ENCODE data around the gene RGS13.

Gene RGS13

GRCh38 chr1:192689459-192689858, 53.5 kb downstream of the RGS13 start:
- Mint-ChIP-seq H3K27ac (no peak overlapping the region), H3K4me1 (ENCODE audit: low read depth) (no peaks in the 10 kb centered on the region), H3K9me3 (ENCODE audit: low read depth) (no peaks in the 10 kb centered on the region), H3K36me3 (no peaks in the 10 kb centered on the region), H3K4me3 (no peak overlapping the region), H3K27me3 (peaks cover 6% of the 10 kb centered on the region)

- Mint-ChIP-seq H3K9me3 (ENCODE audit: low read depth) (no peaks in the 10 kb centered on the region), H3K36me3 (no peaks in the 10 kb centered on the region), H3K27ac (no peak overlapping the region), H3K4me3 (no peak overlapping the region), H3K4me1 (ENCODE audit: low read depth) (no peaks in the 10 kb centered on the region), H3K27me3 (peaks cover 6% of the 10 kb centered on the region)
These were observed 55.1 kb downstream of the RGS13 start for GRCh38 chr1:192691041-192691440.

GRCh38 chr1:192696082-192696481, 60.1 kb downstream of the RGS13 start:
- Mint-ChIP-seq H3K27ac (no peak overlapping the region), H3K36me3 (no peaks in the 10 kb centered on the region), H3K9me3 (ENCODE audit: low read depth) (no peaks in the 10 kb centered on the region), H3K4me3 (no peak overlapping the region), H3K27me3 (peaks cover 7% of the 10 kb centered on the region), H3K4me1 (ENCODE audit: low read depth) (no peaks in the 10 kb centered on the region)

GRCh38 chr1:192697771-192698170, 61.8 kb downstream of the RGS13 start:
- Mint-ChIP-seq H3K27ac (no peak overlapping the region), H3K4me1 (ENCODE audit: low read depth) (peaks cover 3% of the 10 kb centered on the region), H3K27me3 (peaks cover 6% of the 10 kb centered on the region), H3K9me3 (ENCODE audit: low read depth) (no peaks in the 10 kb centered on the region), H3K4me3 (no peak overlapping the region), H3K36me3 (no peaks in the 10 kb centered on the region)

- no peak overlapping the region for H3K4me3 Mint-ChIP-seq
- H3K27ac Mint-ChIP-seq: no peak overlapping the region
- H3K36me3 Mint-ChIP-seq: no peaks in the 10 kb centered on the region
- no peaks in the 10 kb centered on the region for H3K9me3 Mint-ChIP-seq (ENCODE audit: low read depth)
- H3K4me1 Mint-ChIP-seq (ENCODE audit: low read depth): peaks cover 7% of the 10 kb centered on the region
- peaks cover 8% of the 10 kb centered on the region for H3K27me3 Mint-ChIP-seq
These were observed 62.8 kb downstream of the RGS13 start for GRCh38 chr1:192698731-192699130.

GRCh38 chr1:192700834-192701271, 64.9 kb downstream of the RGS13 start:
- Mint-ChIP-seq H3K4me1 (ENCODE audit: low read depth) (peaks cover 9% of the 10 kb centered on the region), H3K27me3 (peaks cover 8% of the 10 kb centered on the region), H3K4me3 (no peak overlapping the region), H3K27ac (no peak overlapping the region), H3K36me3 (no peaks in the 10 kb centered on the region), H3K9me3 (ENCODE audit: low read depth) (no peaks in the 10 kb centered on the region)

GRCh38 chr1:192702212-192702902, 66.4 kb downstream of the RGS13 start:
- H3K4me1 Mint-ChIP-seq (ENCODE audit: low read depth): peaks cover 9% of the 10 kb centered on the region
- H3K27me3 Mint-ChIP-seq: peaks cover 8% of the 10 kb centered on the region
- H3K27ac Mint-ChIP-seq: no peak overlapping the region
- H3K36me3 Mint-ChIP-seq: no peaks in the 10 kb centered on the region
- H3K9me3 Mint-ChIP-seq (ENCODE audit: low read depth): no peaks in the 10 kb centered on the region
- no peak overlapping the region for H3K4me3 Mint-ChIP-seq

- Mint-ChIP-seq H3K27ac (no peak overlapping the region), H3K4me3 (no peak overlapping the region), H3K9me3 (ENCODE audit: low read depth) (no peaks in the 10 kb centered on the region), H3K4me1 (ENCODE audit: low read depth) (peaks cover 9% of the 10 kb centered on the region), H3K27me3 (peaks cover 5% of the 10 kb centered on the region), H3K36me3 (no peaks in the 10 kb centered on the region)
These were observed 67.6 kb downstream of the RGS13 start for GRCh38 chr1:192703283-192704206.

- no peak overlapping the region for H3K27ac Mint-ChIP-seq
- H3K27me3 Mint-ChIP-seq: peaks cover 5% of the 10 kb centered on the region
- H3K4me3 Mint-ChIP-seq: no peak overlapping the region
- peaks cover 9% of the 10 kb centered on the region for H3K4me1 Mint-ChIP-seq (ENCODE audit: low read depth)
- H3K36me3 Mint-ChIP-seq: no peaks in the 10 kb centered on the region
- H3K9me3 Mint-ChIP-seq (ENCODE audit: low read depth): no peaks in the 10 kb centered on the region
These were observed 69.6 kb downstream of the RGS13 start for GRCh38 chr1:192705510-192705909.

- no peak overlapping the region for H3K27ac Mint-ChIP-seq
- H3K9me3 Mint-ChIP-seq (ENCODE audit: low read depth): no peaks in the 10 kb centered on the region
- H3K4me1 Mint-ChIP-seq (ENCODE audit: low read depth): peaks cover 9% of the 10 kb centered on the region
- H3K36me3 Mint-ChIP-seq: no peaks in the 10 kb centered on the region
- H3K4me3 Mint-ChIP-seq: no peak overlapping the region
- peaks cover 6% of the 10 kb centered on the region for H3K27me3 Mint-ChIP-seq
These were observed 71.0 kb downstream of the RGS13 start for GRCh38 chr1:192706936-192707335.

GRCh38 chr1:192707978-192708547, 72.1 kb downstream of the RGS13 start:
- no peaks in the 10 kb centered on the region for H3K9me3 Mint-ChIP-seq (ENCODE audit: low read depth)
- no peak overlapping the region for H3K4me3 Mint-ChIP-seq
- H3K36me3 Mint-ChIP-seq: no peaks in the 10 kb centered on the region
- peaks cover 6% of the 10 kb centered on the region for H3K27me3 Mint-ChIP-seq
- H3K27ac Mint-ChIP-seq: no peak overlapping the region
- peaks cover 6% of the 10 kb centered on the region for H3K4me1 Mint-ChIP-seq (ENCODE audit: low read depth)

- no peaks in the 10 kb centered on the region for H3K36me3 Mint-ChIP-seq
- H3K9me3 Mint-ChIP-seq (ENCODE audit: low read depth): no peaks in the 10 kb centered on the region
- H3K4me1 Mint-ChIP-seq (ENCODE audit: low read depth): no peaks in the 10 kb centered on the region
- H3K27ac Mint-ChIP-seq: no peak overlapping the region
- H3K4me3 Mint-ChIP-seq: no peak overlapping the region
- H3K27me3 Mint-ChIP-seq: peaks cover 7% of the 10 kb centered on the region
These were observed 73.6 kb downstream of the RGS13 start for GRCh38 chr1:192709544-192709943.

Data from activated naive CD8-positive, alpha-beta T cell (primary cell).